IMR-90 (cell line): ENCODE data around the gene SPTB. TPM values are rescaled to one million over a fixed set of nuclear protein-coding genes. Genes with fewer than 3 reads are reported as not detected.

ENCODE experiments used
- ATAC-seq: fragments of 200-7000 bp; cut with Tn5 transposase; 2 replicates; pipeline ENCODE4 v1.9.1; 2020; ENCODE audit warnings: low read depth, mild to moderate bottlenecking, moderate library complexity
- BruUV-seq: library from RNA; stranded (reverse); fragments of 400-500 nt; replicated peaks from 2 replicates; lab custom pipeline; 2021; lab: Mats Ljungman, UMichigan
- CTCF ChIA-PET: fragments of 300-600 bp; formaldehyde crosslinking; extraction: SDS; loops from one replicate; lab custom pipeline; 2021; ENCODE audit warnings: antibody characterized with exemption; lab: Yijun Ruan, JAX
- POLR2A ChIA-PET: fragments of 300-600 bp; sonication (Branson Sonifier 250); formaldehyde crosslinking; loops from one replicate; lab custom pipeline; 2022; ENCODE audit warnings: antibody characterized with exemption; ENCODE audit not compliant: unreplicated experiment; lab: Charles Lee
- DNase-seq: peaks from one replicate; pipeline ENCODE4 v3.0.0; 2013
- H2AFZ ChIP-seq: replicated peaks from 2 replicates; pipeline ENCODE3; 2013; ENCODE audit warnings: low read length, mild to moderate bottlenecking; ENCODE audit not compliant: poor library complexity
- H2AK5ac ChIP-seq: 2 replicates; pipeline ENCODE4 v1.6.1; 2013; ENCODE audit warnings: low read depth, low read length, inconsistent platforms
- H2AK9ac ChIP-seq: replicated peaks from 2 replicates; pipeline ENCODE3; 2013; ENCODE audit warnings: mild to moderate bottlenecking, low read depth, low read length, moderate library complexity; ENCODE audit not compliant: poor library complexity
- H2BK120ac ChIP-seq: 2 replicates; pipeline ENCODE4 v1.6.1; 2013; ENCODE audit warnings: low read depth, low read length, inconsistent platforms
- H2BK15ac ChIP-seq: 3 replicates; pipeline ENCODE4 v1.6.1; 2013; ENCODE audit warnings: low read depth, low read length, inconsistent platforms
- H2BK20ac ChIP-seq: 2 replicates; pipeline ENCODE4 v1.6.1; 2013; ENCODE audit warnings: low read depth, mild to moderate bottlenecking, inconsistent platforms, low read length, moderate library complexity
- H2BK5ac ChIP-seq: 2 replicates; pipeline ENCODE4 v1.6.1; 2013; ENCODE audit warnings: mild to moderate bottlenecking, low read depth, low read length, inconsistent platforms; ENCODE audit not compliant: poor library complexity, severe bottlenecking
- H3K14ac ChIP-seq: replicated peaks from 2 replicates; pipeline ENCODE4 v1.6.1; 2013; ENCODE audit warnings: low read depth, low read length, inconsistent platforms
- H3K18ac ChIP-seq: 2 replicates; pipeline ENCODE4 v1.6.1; 2013; ENCODE audit warnings: low read depth, low read length, control low read depth
- H3K23ac ChIP-seq: 2 replicates; pipeline ENCODE4 v1.6.1; 2013; ENCODE audit warnings: low read depth, low read length, inconsistent platforms
- H3K27ac ChIP-seq: 2 replicates; pipeline ENCODE4 v1.5.1; 2013; ENCODE audit warnings: mild to moderate bottlenecking, control low read depth, low read length; ENCODE audit not compliant: insufficient read depth
- H3K27me3 ChIP-seq: 2 replicates; pipeline ENCODE4 v1.6.1; 2013; ENCODE audit warnings: low read length; ENCODE audit not compliant: control insufficient read depth, insufficient read depth
- H3K36me3 ChIP-seq: 2 replicates; pipeline ENCODE4 v1.6.1; 2013; ENCODE audit warnings: low read length, mixed read lengths; ENCODE audit not compliant: control insufficient read depth, insufficient read depth
- H3K4ac ChIP-seq: 2 replicates; pipeline ENCODE4 v1.6.1; 2013; ENCODE audit warnings: low read depth, low read length, inconsistent platforms
- H3K4me1 ChIP-seq: 2 replicates; pipeline ENCODE4 v1.6.1; 2013; ENCODE audit warnings: low read length, mixed read lengths; ENCODE audit not compliant: control insufficient read depth, insufficient read depth
- H3K4me2 ChIP-seq: 2 replicates; pipeline ENCODE4 v1.6.1; 2013; ENCODE audit warnings: low read depth, mild to moderate bottlenecking, control low read depth, low read length, moderate library complexity
- H3K4me3 ChIP-seq: 2 replicates; pipeline ENCODE4 v1.5.1; 2013; ENCODE audit warnings: low read depth, mild to moderate bottlenecking, control low read depth, low read length, moderate library complexity; ENCODE audit not compliant: insufficient read depth
- H3K56ac ChIP-seq: 2 replicates; pipeline ENCODE4 v1.6.1; 2013; ENCODE audit warnings: low read length, inconsistent platforms; ENCODE audit not compliant: insufficient read depth; ENCODE audit errors: extremely low read depth
- H3K79me1 ChIP-seq, 2 experiments: 2 replicates each; pipeline ENCODE4 v1.6.1; 2013; ENCODE audit warnings: low read length in 2 of 2, inconsistent platforms in 1 of 2, low read depth in 1 of 2
- H3K9ac ChIP-seq: 2 replicates; pipeline ENCODE4 v1.6.1; 2013; ENCODE audit warnings: low read depth, low read length, control low read depth
- H3K9me1 ChIP-seq: 2 replicates; pipeline ENCODE4 v1.6.1; 2013; ENCODE audit warnings: low read length, inconsistent platforms; ENCODE audit not compliant: insufficient read depth
- H3K9me3 ChIP-seq: 2 replicates; pipeline ENCODE4 v1.6.1; 2013; ENCODE audit warnings: low read length; ENCODE audit not compliant: control insufficient read depth, insufficient read depth
- H4K20me1 ChIP-seq: 2 replicates; pipeline ENCODE4 v1.6.1; 2013; ENCODE audit warnings: low read length, inconsistent platforms; ENCODE audit not compliant: insufficient read depth
- H4K5ac ChIP-seq: 2 replicates; pipeline ENCODE4 v1.6.1; 2013; ENCODE audit warnings: mild to moderate bottlenecking, low read depth, low read length, control low read depth
- H4K8ac ChIP-seq, 2 experiments: 2 replicates each; pipeline ENCODE4 v1.6.1; 2013; ENCODE audit warnings: low read depth in 2 of 2, low read length in 2 of 2, control low read depth in 1 of 2, inconsistent platforms in 1 of 2
- H4K91ac ChIP-seq: 2 replicates; pipeline ENCODE4 v1.6.1; 2013; ENCODE audit warnings: low read depth, low read length, inconsistent platforms; ENCODE audit not compliant: insufficient read depth
- BHLHE40 ChIP-seq: fragments of 150-350 bp; IDR thresholded peaks from 2 replicates; pipeline ENCODE4 v1.6.1; 2016; ENCODE audit warnings: mild to moderate bottlenecking, low read depth, low read length
- CEBPB ChIP-seq: IDR thresholded peaks from 2 replicates; pipeline ENCODE4 v1.6.1; 2012; ENCODE audit warnings: low read depth, low read length, improper control_type of control experiment
- CHD1 ChIP-seq: IDR thresholded peaks from 2 replicates; pipeline ENCODE4 v1.6.1; 2012; ENCODE audit warnings: low read depth, low read length, improper control_type of control experiment
- FOS ChIP-seq: fragments of 150-350 bp; IDR thresholded peaks from 2 replicates; pipeline ENCODE4 v1.6.1; 2016; ENCODE audit warnings: low read depth, low read length
- MAFK ChIP-seq: IDR thresholded peaks from 2 replicates; pipeline ENCODE4 v1.6.1; 2012; ENCODE audit warnings: low read depth, low read length, improper control_type of control experiment
- MAZ ChIP-seq: IDR thresholded peaks from 2 replicates; pipeline ENCODE4 v1.6.1; 2012; ENCODE audit warnings: low read depth, mild to moderate bottlenecking, low read length, improper control_type of control experiment, moderate library complexity, borderline replicate concordance
- MXI1 ChIP-seq: IDR thresholded peaks from 2 replicates; pipeline ENCODE4 v1.6.1; 2012; ENCODE audit warnings: low read depth, mild to moderate bottlenecking, low read length, moderate library complexity, borderline replicate concordance
- NFE2L2 ChIP-seq: fragments of 150-350 bp; IDR thresholded peaks from 2 replicates; pipeline ENCODE4 v1.6.1; 2016; ENCODE audit warnings: low read depth, mild to moderate bottlenecking, low read length
- POLR2A ChIP-seq: IDR thresholded peaks from 2 replicates; pipeline ENCODE4 v1.6.1; 2012; ENCODE audit warnings: mild to moderate bottlenecking, low read depth, low read length
- RAD21 ChIP-seq: IDR thresholded peaks from 2 replicates; pipeline ENCODE4 v1.6.1; 2012; ENCODE audit warnings: low read length, improper control_type of control experiment
- RCOR1 ChIP-seq: IDR thresholded peaks from 2 replicates; pipeline ENCODE4 v1.6.1; 2012; ENCODE audit warnings: mild to moderate bottlenecking, low read length, improper control_type of control experiment; ENCODE audit not compliant: insufficient replicate concordance
- RFX5 ChIP-seq: IDR thresholded peaks from 2 replicates; pipeline ENCODE4 v1.8.0; 2012; ENCODE audit warnings: low read depth, mild to moderate bottlenecking, low read length, moderate library complexity
- SMC3 ChIP-seq: fragments of 150-350 bp; IDR thresholded peaks from 2 replicates; pipeline ENCODE4 v1.6.1; 2016; ENCODE audit warnings: low read depth, mild to moderate bottlenecking, antibody characterized with exemption, low read length, moderate library complexity
- WGBS, 2 experiments: methylation state at CpG; one replicate each; pipeline versions ENCODE4 v1.1.5 to v1.1.7; 2013; ENCODE audit warnings: missing lambda C conversion rate in 2 of 2; ENCODE audit not compliant: insufficient read length in 1 of 2; ENCODE audit errors: extremely low coverage in 2 of 2; 5-methylcytosine and 5-hydroxymethylcytosine counted together
- dilution Hi-C: fragments of 300-500 bp; cut with HindIII; formaldehyde crosslinking; loops from one replicate; pipeline ENCODE4 v1.14.3; 2018; ENCODE audit warnings: low sequenced_read_pairs; ENCODE audit not compliant: unreplicated experiment
- in situ Hi-C: fragments of 300-500 bp; cut with MboI; formaldehyde crosslinking; loops from 3 replicates; pipeline ENCODE4 v1.14.3; 2019; ENCODE audit warnings: low sequenced_read_pairs, inconsistent platforms, mixed read lengths
- intact Hi-C: fragments of 100-400 bp; cut with micrococcal nuclease; formaldehyde crosslinking; loops from 2 replicates; pipeline ENCODE4 v1.10.0; 2022
- polyA plus RNA-seq, 3 experiments: library from polyadenylated mRNA; depleted of rRNA; stranded (reverse); fragments of >200 nt; gene quantifications; 2 replicates each; pipeline ENCODE4 v1.2.3, GENCODE V29; 2012; ENCODE audit warnings: low replicate concordance in 1 of 3
- total RNA-seq: library from RNA; depleted of rRNA; stranded (reverse); fragments of >200 nt; gene quantifications from 2 replicates; pipeline ENCODE4 v1.2.3, GENCODE V29; 2012
- TF ChIP-seq, protein P1 (sequence below): fragments of 150-350 bp; IDR thresholded peaks from 2 replicates; pipeline ENCODE4 v1.6.1; 2016; ENCODE audit warnings: low read depth, mild to moderate bottlenecking, low read length, moderate library complexity, borderline replicate concordance
- TF ChIP-seq, protein P2 (sequence below): conservative IDR thresholded peaks from 2 replicates; pipeline ENCODE4 v1.5.1; 2012; ENCODE audit warnings: mild to moderate bottlenecking, low read depth, low read length, improper control_type of control experiment
- TF ChIP-seq, protein P3 (sequence below): fragments of 150-350 bp; IDR thresholded peaks from 2 replicates; pipeline ENCODE4 v1.6.1; 2017; ENCODE audit warnings: mild to moderate bottlenecking, antibody characterized with exemption, low read length, low read depth

SPTB gene
- total and polyA plus RNA-seq, 2 of the 4 experiments (the other 2 are of a cell fraction) = under 0.01 to 0.07 TPM

DNA sequence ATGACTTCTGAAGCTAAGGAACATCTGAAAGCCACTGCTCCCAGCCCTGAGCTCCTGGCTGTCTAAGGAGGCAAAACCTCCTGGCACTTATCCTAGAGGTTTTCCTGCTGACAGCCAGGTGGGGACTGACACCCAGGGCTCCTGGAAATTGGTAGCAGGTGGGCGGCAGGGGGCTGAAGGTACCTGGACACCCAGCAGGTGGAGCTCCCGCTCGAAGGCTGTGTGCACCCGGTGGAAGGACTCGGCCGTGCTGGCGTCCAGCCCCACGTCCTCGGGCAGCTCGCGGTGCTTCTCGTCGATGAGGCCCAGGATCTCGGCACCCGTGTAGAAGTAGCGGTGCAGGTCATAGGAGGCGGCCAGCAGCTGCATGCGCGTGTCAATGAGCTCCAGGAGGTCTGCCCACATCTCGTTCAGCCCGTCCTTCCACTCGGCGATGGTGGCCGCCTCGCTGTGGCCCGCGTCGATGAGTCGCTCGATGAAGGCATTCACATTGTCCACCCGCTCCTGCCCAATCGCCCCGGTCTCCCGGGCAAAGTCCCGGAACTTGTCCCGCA is 107.2 kb downstream of the SPTB start:
- in situ Hi-C loops = no loop called here

More for the DNA sequence above, 107.2 kb downstream of the SPTB start:
- Histone ChIP-seq H3K4me1 (no peaks in the 10 kb centered on the region), H3K14ac (no peak overlapping the region), H2AK5ac (no peak overlapping the region), H3K27ac (no peak overlapping the region), H4K91ac (no peak overlapping the region), H3K18ac (no peak overlapping the region), H2BK20ac (no peak overlapping the region), H3K23ac (no peak overlapping the region), H2AK9ac (no peak overlapping the region), H3K4ac (no peak overlapping the region), H3K4me3 (no peak overlapping the region), H3K79me1 (no peaks in the 10 kb centered on the region), H4K20me1 (no peaks in the 10 kb centered on the region), H3K4me2 (no peak overlapping the region), H3K9ac (no peak overlapping the region), H2BK15ac (no peak overlapping the region), H3K56ac (no peak overlapping the region), H2BK120ac (no peak overlapping the region), H3K9me3 (no peaks in the 10 kb centered on the region; the same call in 1 of the 2 replicates), H4K5ac (no peak overlapping the region), H2BK5ac (no peak overlapping the region), H3K9me1 (peaks cover 4% of the 10 kb centered on the region; the same call in 1 of the 2 replicates), H2AFZ (no peak overlapping the region), H3K36me3 (no peaks in the 10 kb centered on the region), H3K27me3 (peaks cover 34% of the 10 kb centered on the region), H4K8ac (no peak overlapping the region)
- POLR2A ChIA-PET = no interaction called here
- 90% methylated on average over 31 of the region's 36 CpGs; no CpG with 5 or more reads in 1 of the 2 experiments for WGBS, 2 experiments
- dilution Hi-C loops = no loop called here
- ATAC-seq = no peak
- no peak for DNase-seq
- intact Hi-C loops = no loop called here
- no peak for TF ChIP-seq FOS
- no peak for TF ChIP-seq MAZ
- no peak for TF ChIP-seq POLR2A
- no peak for TF ChIP-seq BHLHE40
- TF ChIP-seq CEBPB = no peak
- TF ChIP-seq RAD21 = no peak
- TF ChIP-seq RFX5 = no peak
- TF ChIP-seq, protein P1, sequence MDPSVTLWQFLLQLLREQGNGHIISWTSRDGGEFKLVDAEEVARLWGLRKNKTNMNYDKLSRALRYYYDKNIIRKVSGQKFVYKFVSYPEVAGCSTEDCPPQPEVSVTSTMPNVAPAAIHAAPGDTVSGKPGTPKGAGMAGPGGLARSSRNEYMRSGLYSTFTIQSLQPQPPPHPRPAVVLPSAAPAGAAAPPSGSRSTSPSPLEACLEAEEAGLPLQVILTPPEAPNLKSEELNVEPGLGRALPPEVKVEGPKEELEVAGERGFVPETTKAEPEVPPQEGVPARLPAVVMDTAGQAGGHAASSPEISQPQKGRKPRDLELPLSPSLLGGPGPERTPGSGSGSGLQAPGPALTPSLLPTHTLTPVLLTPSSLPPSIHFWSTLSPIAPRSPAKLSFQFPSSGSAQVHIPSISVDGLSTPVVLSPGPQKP = no peak
- TF ChIP-seq SMC3 = no peak
- no peak for TF ChIP-seq CHD1
- TF ChIP-seq, protein P2, sequence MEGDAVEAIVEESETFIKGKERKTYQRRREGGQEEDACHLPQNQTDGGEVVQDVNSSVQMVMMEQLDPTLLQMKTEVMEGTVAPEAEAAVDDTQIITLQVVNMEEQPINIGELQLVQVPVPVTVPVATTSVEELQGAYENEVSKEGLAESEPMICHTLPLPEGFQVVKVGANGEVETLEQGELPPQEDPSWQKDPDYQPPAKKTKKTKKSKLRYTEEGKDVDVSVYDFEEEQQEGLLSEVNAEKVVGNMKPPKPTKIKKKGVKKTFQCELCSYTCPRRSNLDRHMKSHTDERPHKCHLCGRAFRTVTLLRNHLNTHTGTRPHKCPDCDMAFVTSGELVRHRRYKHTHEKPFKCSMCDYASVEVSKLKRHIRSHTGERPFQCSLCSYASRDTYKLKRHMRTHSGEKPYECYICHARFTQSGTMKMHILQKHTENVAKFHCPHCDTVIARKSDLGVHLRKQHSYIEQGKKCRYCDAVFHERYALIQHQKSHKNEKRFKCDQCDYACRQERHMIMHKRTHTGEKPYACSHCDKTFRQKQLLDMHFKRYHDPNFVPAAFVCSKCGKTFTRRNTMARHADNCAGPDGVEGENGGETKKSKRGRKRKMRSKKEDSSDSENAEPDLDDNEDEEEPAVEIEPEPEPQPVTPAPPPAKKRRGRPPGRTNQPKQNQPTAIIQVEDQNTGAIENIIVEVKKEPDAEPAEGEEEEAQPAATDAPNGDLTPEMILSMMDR = no peak
- TF ChIP-seq MAFK = no peak
- TF ChIP-seq, protein P3, sequence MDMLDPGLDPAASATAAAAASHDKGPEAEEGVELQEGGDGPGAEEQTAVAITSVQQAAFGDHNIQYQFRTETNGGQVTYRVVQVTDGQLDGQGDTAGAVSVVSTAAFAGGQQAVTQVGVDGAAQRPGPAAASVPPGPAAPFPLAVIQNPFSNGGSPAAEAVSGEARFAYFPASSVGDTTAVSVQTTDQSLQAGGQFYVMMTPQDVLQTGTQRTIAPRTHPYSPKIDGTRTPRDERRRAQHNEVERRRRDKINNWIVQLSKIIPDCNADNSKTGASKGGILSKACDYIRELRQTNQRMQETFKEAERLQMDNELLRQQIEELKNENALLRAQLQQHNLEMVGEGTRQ = no peak
- TF ChIP-seq NFE2L2 = no peak
- no peak for TF ChIP-seq RCOR1
- TF ChIP-seq MXI1 = no peak
- no TSS peak for BruUV-seq
- CTCF ChIA-PET = interaction anchor here (1.2 to 1.3 kb wide), 2 partner anchors 119 to 120 kb away, joined by 4 read pairs; no protein-coding TSS in a partner anchor
